Prostate gland (tissue), 2 donors: ENCODE data around the gene ADD2. TPM values are rescaled to one million over a fixed set of nuclear protein-coding genes. Genes with fewer than 3 reads are reported as not detected.
"Not testable (repeated sequence)": the region's sequence is repeated elsewhere in the genome, so short reads cannot be mapped to it uniquely, and the experiment has no call there.

Source experiments
- DNase-seq: peaks from one replicate; pipeline ENCODE4 v3.0.0-alpha.2; 2019; ENCODE audit warnings: low spot score
- H3K27ac ChIP-seq, 2 donors: fragments of 200-600 bp; sonication (generic); 2 replicates each; pipeline ENCODE4 v1.5.1; 2017 to 2019
- H3K27me3 ChIP-seq: fragments of 200-600 bp; sonication (generic); replicated peaks from 2 replicates; pipeline ENCODE4 v1.5.1; 2019; ENCODE audit not compliant: insufficient read depth
- H3K36me3 ChIP-seq, 2 donors: fragments of 200-600 bp; sonication (generic); 1 replicate in 1 of 2; 2 replicates in 1 of 2; pipeline versions ENCODE4 v1.5.1 to v1.8.1; 2017 to 2019
- H3K4me1 ChIP-seq: fragments of 200-600 bp; sonication (generic); replicated peaks from 2 replicates; pipeline ENCODE4 v1.5.1; 2019
- H3K4me3 ChIP-seq, 2 donors: fragments of 200-600 bp; sonication (generic); 2 replicates each; pipeline ENCODE4 v1.5.1; 2017 to 2019
- H3K9me3 ChIP-seq: fragments of 200-600 bp; sonication (generic); 2 replicates; pipeline ENCODE4 v1.5.1; 2017
- CTCF ChIP-seq, 4 experiments: fragments of 200-600 bp in 2 of 4; fragments of 450-650 bp in 2 of 4; sonication (generic) in 2 of 4; IDR thresholded peaks; 1 replicate in 3 of 4; 2 replicates in 1 of 4; pipeline ENCODE4 v1.5.1; 2016 to 2019; ENCODE audit warnings: antibody characterized with exemption in 4 of 4, mild to moderate bottlenecking in 2 of 4, moderate library complexity in 2 of 4
- POLR2A ChIP-seq: fragments of 450-650 bp; IDR thresholded peaks from one replicate; pipeline ENCODE4 v1.6.1; 2016; ENCODE audit warnings: antibody characterized with exemption, mild to moderate bottlenecking
- POLR2AphosphoS5 ChIP-seq: sonication (generic); formaldehyde crosslinking; IDR thresholded peaks from one replicate; pipeline ENCODE4 v1.6.1; 2017; ENCODE audit warnings: antibody characterized with exemption
- WGBS: methylation state at CpG from one replicate; pipeline ENCODE4 v1.1.5; 2018; 5-methylcytosine and 5-hydroxymethylcytosine counted together
- intact Hi-C: fragments of 100-400 bp; cut with DNase I; formaldehyde crosslinking; loops from one replicate; pipeline ENCODE4 v1.14.2; 2022
- total RNA-seq, 2 donors: library from RNA; depleted of rRNA; stranded (reverse); fragments of >200 nt; gene quantifications; one replicate each; pipeline ENCODE4 v1.1.0, GENCODE V29; 2016

Gene ADD2
- total RNA-seq, 2 donors from 2014 or later: 0.32 to 3.1 TPM

- H3K27me3 ChIP-seq: peaks cover 3% of the 10 kb centered on the region
- 56% methylated on average over 5 of the region's 5 CpGs for WGBS
- intact Hi-C loops: no loop called here
- no peak overlapping the region for H3K4me3 ChIP-seq
- no peaks in the 10 kb centered on the region for H3K9me3 ChIP-seq
- TF ChIP-seq POLR2AphosphoS5: no peak
- TF ChIP-seq CTCF (IDR thresholded peaks at IDR 0.05): no peak
- no peak for TF ChIP-seq POLR2A
- no peaks in the 10 kb centered on the region for H3K36me3 ChIP-seq
- DNase-seq: no peak
- no peaks in the 10 kb centered on the region for H3K4me1 ChIP-seq
- H3K27ac ChIP-seq: no peak overlapping the region
Observed at GRCh38 chr2:70657246-70657645, 110.8 kb downstream of the ADD2 start.

GRCh38 chr2:70656421-70657010, 111.5 kb downstream of the ADD2 start:
- H3K36me3 ChIP-seq: no peaks in the 10 kb centered on the region
- peaks cover 3% of the 10 kb centered on the region for H3K27me3 ChIP-seq
- no peaks in the 10 kb centered on the region for H3K4me1 ChIP-seq
- intact Hi-C loops: no loop called here
- H3K4me3 ChIP-seq: no peak overlapping the region
- 72% methylated on average over 11 of the region's 11 CpGs for WGBS
- no peaks in the 10 kb centered on the region for H3K9me3 ChIP-seq
- no peak for DNase-seq
- no peak for TF ChIP-seq POLR2AphosphoS5
- no peak for TF ChIP-seq CTCF (IDR thresholded peaks at IDR 0.05)
- H3K27ac ChIP-seq: no peak overlapping the region

GRCh38 chr2:70655786-70656185, 112.2 kb downstream of the ADD2 start:
- DNase-seq: no peak
- Histone ChIP-seq H3K36me3 (no peaks in the 10 kb centered on the region), H3K4me3 (no peak overlapping the region), H3K27ac (no peak overlapping the region), H3K27me3 (peaks cover 3% of the 10 kb centered on the region), H3K4me1 (no peaks in the 10 kb centered on the region), H3K9me3 (no peaks in the 10 kb centered on the region)
- WGBS: 90% methylated on average over 4 of the region's 4 CpGs
- intact Hi-C loops: no loop called here
- TF ChIP-seq POLR2AphosphoS5 (no peak), CTCF (IDR thresholded peaks at IDR 0.05) (no peak), POLR2A (no peak)

- WGBS: 59% methylated on average over 6 of the region's 6 CpGs
Observed at GRCh38 chr2:70655211-70655610, 112.8 kb downstream of the ADD2 start.

More at GRCh38 chr2:70655211-70655610, 112.8 kb downstream of the ADD2 start:
- H3K9me3 ChIP-seq, H3K27me3 ChIP-seq, H3K36me3 ChIP-seq, H3K27ac ChIP-seq, DNase-seq, intact Hi-C loops, H3K4me1 ChIP-seq, H3K4me3 ChIP-seq: not testable (repeated sequence)
- peak in 3 of 4 experiments; percentile 35 to 39 (median 36) for TF ChIP-seq CTCF (IDR thresholded peaks at IDR 0.05)
